ENCODE results near the gene IFIH1. TPM values are rescaled to one million over a fixed set of nuclear protein-coding genes. Genes with fewer than 3 reads are reported as not detected.

The IFIH1 gene
- total and polyA plus RNA-seq, 2 donors (not counting 1 experiment from before 2014, with no cell fraction given), result 29.5 to 54.8 TPM

- H3K9me3 Mint-ChIP-seq (ENCODE audit: insufficient read depth), result no peaks in the 10 kb centered on the region
- H3K36me3 ChIP-seq (replicated peaks in 1 of 2; ENCODE audit: control extremely low read depth in 1 of 2, control insufficient read depth in 1 of 2, extremely low read depth in 1 of 2, insufficient read depth in 2 of 2, low read length in 1 of 2), result no peaks in the 10 kb centered on the region
- H2AFZ ChIP-seq (ENCODE audit: insufficient read depth, low read depth, low read length, poor library complexity, severe bottlenecking), result no peak overlapping the region
- no peaks in the 10 kb centered on the region for H3K4me1 ChIP-seq (ENCODE audit: control insufficient read depth in 2 of 2, insufficient read depth in 2 of 2, low read length in 2 of 2)
- no peaks in the 10 kb centered on the region for H3K9me3 ChIP-seq (ENCODE audit: control extremely low read depth in 1 of 3, control insufficient read depth in 2 of 3, insufficient read depth in 1 of 3, low read length in 2 of 3)
- no peak overlapping the region for H3K4me3 Mint-ChIP-seq
- no peak overlapping the region for H3K4me3 ChIP-seq (ENCODE audit: control extremely low read depth in 1 of 5, extremely low read depth in 1 of 5, insufficient read depth in 1 of 5, low read depth in 2 of 5, low read length in 4 of 5)
- intact Hi-C loops (cut with micrococcal nuclease), result no loop called here
- H3K4me2 ChIP-seq (replicated peaks; ENCODE audit: low read depth, low read length, poor library complexity, severe bottlenecking), result no peak overlapping the region
- H3K27ac ChIP-seq (ENCODE audit: low read length in 2 of 2), result no peak overlapping the region
- POLR2A ChIA-PET, result no interaction called here
- no peak overlapping the region for H3K9ac ChIP-seq (ENCODE audit: low read length)
- peaks cover 33% of the 10 kb centered on the region for H3K27me3 Mint-ChIP-seq
- CTCF ChIA-PET, result no interaction called here
- H3K27ac Mint-ChIP-seq, result no peak overlapping the region
- DNase-seq, result no peak
- no peaks in the 10 kb centered on the region for H3K4me1 Mint-ChIP-seq
- peaks cover 0 to 5% (median 0%) of the 10 kb centered on the region in 4 experiments for H3K27me3 ChIP-seq (replicated peaks in 1 of 4; ENCODE audit: control extremely low read depth in 1 of 4, control insufficient read depth in 3 of 4, insufficient read depth in 4 of 4, low read length in 3 of 4)
- no peak for ATAC-seq (ENCODE audit: low read depth)
- H3K79me2 ChIP-seq (ENCODE audit: control insufficient read depth, insufficient read depth, low read length), result no peaks in the 10 kb centered on the region
- H4K20me1 ChIP-seq (ENCODE audit: control insufficient read depth, insufficient read depth, low read length, poor library complexity, severe bottlenecking), result no peaks in the 10 kb centered on the region
- no CpG with 5 or more reads among the region's 2 CpGs for WGBS (ENCODE audit: insufficient coverage)
- TF ChIP-seq CTCF (IDR thresholded peaks at IDR 0.05) (no peak), EZH2 (IDR thresholded peaks at IDR 0.05; ENCODE audit: borderline replicate concordance, insufficient read depth, low read depth, low read length, poor library complexity, severe bottlenecking) (no peak)
Measured at GRCh38 chr2:162244541-162245031, 73.9 kb downstream of the IFIH1 start.

DNA sequence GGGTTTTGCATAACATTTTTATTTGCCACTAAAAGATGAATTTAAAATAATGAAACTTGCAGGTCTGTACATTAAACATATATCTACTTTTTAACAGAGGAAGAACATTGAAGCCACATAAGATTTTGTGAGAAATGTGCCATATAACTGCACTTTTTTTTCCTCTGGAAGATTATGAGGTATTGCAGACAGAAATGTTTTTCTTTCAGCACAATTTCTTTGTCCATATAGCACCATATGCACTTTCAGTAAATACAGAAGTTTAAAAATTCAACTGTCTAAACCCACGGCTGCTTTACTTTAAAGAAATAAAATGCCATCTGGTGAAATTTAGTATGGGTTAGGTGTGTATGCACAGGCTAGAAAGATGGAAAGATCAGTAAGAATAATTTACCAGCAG lies 74.8 kb downstream of the IFIH1 start:
- ATAC-seq (ENCODE audit: low read depth) (no peak), DNase-seq (no peak)
- no peaks in the 10 kb centered on the region for H3K4me1 Mint-ChIP-seq
- Histone ChIP-seq H2AFZ (ENCODE audit: insufficient read depth, low read depth, low read length, poor library complexity, severe bottlenecking) (no peak overlapping the region), H3K36me3 (replicated peaks in 1 of 2; ENCODE audit: control extremely low read depth in 1 of 2, control insufficient read depth in 1 of 2, extremely low read depth in 1 of 2, insufficient read depth in 2 of 2, low read length in 1 of 2) (no peaks in the 10 kb centered on the region), H3K4me1 (ENCODE audit: control insufficient read depth in 2 of 2, insufficient read depth in 2 of 2, low read length in 2 of 2) (no peaks in the 10 kb centered on the region), H3K9me3 (ENCODE audit: control extremely low read depth in 1 of 3, control insufficient read depth in 2 of 3, insufficient read depth in 1 of 3, low read length in 2 of 3) (no peaks in the 10 kb centered on the region), H3K9ac (ENCODE audit: low read length) (no peak overlapping the region), H3K79me2 (ENCODE audit: control insufficient read depth, insufficient read depth, low read length) (no peaks in the 10 kb centered on the region), H3K4me3 (ENCODE audit: control extremely low read depth in 1 of 5, extremely low read depth in 1 of 5, insufficient read depth in 1 of 5, low read depth in 2 of 5, low read length in 4 of 5) (no peak overlapping the region), H3K27me3 (replicated peaks in 1 of 4; ENCODE audit: control extremely low read depth in 1 of 4, control insufficient read depth in 3 of 4, insufficient read depth in 4 of 4, low read length in 3 of 4) (peaks cover 0 to 9% (median 0%) of the 10 kb centered on the region in 4 experiments), H3K27ac (ENCODE audit: low read length in 2 of 2) (no peak overlapping the region), H3K4me2 (replicated peaks; ENCODE audit: low read depth, low read length, poor library complexity, severe bottlenecking) (no peak overlapping the region), H4K20me1 (ENCODE audit: control insufficient read depth, insufficient read depth, low read length, poor library complexity, severe bottlenecking) (no peaks in the 10 kb centered on the region)
- H3K4me3 Mint-ChIP-seq, result no peak overlapping the region
- H3K9me3 Mint-ChIP-seq (ENCODE audit: insufficient read depth), result no peaks in the 10 kb centered on the region
- CTCF ChIA-PET, result no interaction called here
- intact Hi-C loops (cut with micrococcal nuclease), result no loop called here
- TF ChIP-seq EZH2 (IDR thresholded peaks at IDR 0.05; ENCODE audit: borderline replicate concordance, insufficient read depth, low read depth, low read length, poor library complexity, severe bottlenecking) (no peak), CTCF (IDR thresholded peaks at IDR 0.05) (no peak)
- H3K27me3 Mint-ChIP-seq, result peaks cover 36% of the 10 kb centered on the region
- no CpG with 5 or more reads among the region's 1 CpG for WGBS (ENCODE audit: insufficient coverage)
- POLR2A ChIA-PET, result no interaction called here
- no peak overlapping the region for H3K27ac Mint-ChIP-seq

Measured in B cell (primary cell).